ENCODE measurements around the gene STK32C. TPM values are rescaled to one million over a fixed set of nuclear protein-coding genes. Genes with fewer than 3 reads are reported as not detected.

STK32C gene
- total RNA-seq, 1 donor from 2014 or later, result 2.5 TPM

GRCh38 chr10:132158823-132159222, 148.9 kb downstream of the STK32C start:
- H3K4me1 Mint-ChIP-seq, result peaks cover 2% of the 10 kb centered on the region
- H3K9me3 Mint-ChIP-seq, result no peaks in the 10 kb centered on the region
- Histone ChIP-seq H3K4me1 (peaks cover 4% of the 10 kb centered on the region), H3K79me2 (ENCODE audit: low read depth) (no peaks in the 10 kb centered on the region), H3K9ac (no peak overlapping the region), H3F3A (ENCODE audit: low read depth) (no peaks in the 10 kb centered on the region), H3K27ac (no peak overlapping the region), H3K4me2 (no peak overlapping the region), H3K9me3 (ENCODE audit: low read depth) (no peaks in the 10 kb centered on the region), H4K20me1 (ENCODE audit: low read depth) (no peaks in the 10 kb centered on the region), H3K4me3 (no peak overlapping the region), H2AFZ (replicated peaks) (no peak overlapping the region), H3K36me3 (no peaks in the 10 kb centered on the region), H3K27me3 (peaks cover 17% of the 10 kb centered on the region)
- peaks cover 4% of the 10 kb centered on the region for H3K27me3 Mint-ChIP-seq (ENCODE audit: insufficient read depth, low read depth)
- H3K4me3 Mint-ChIP-seq, result no peak overlapping the region
- no peak for DNase-seq (ENCODE audit: low spot score)
- no peak overlapping the region for H3K27ac Mint-ChIP-seq
- TF ChIP-seq EZH2phosphoT487 (IDR thresholded peaks at IDR 0.05), result no peak
- no peak for TF ChIP-seq CTCF (IDR thresholded peaks at IDR 0.05)
- no peak for TF ChIP-seq EZH2 (IDR thresholded peaks at IDR 0.05)
- no peaks in the 10 kb centered on the region for H3K36me3 Mint-ChIP-seq

DNA sequence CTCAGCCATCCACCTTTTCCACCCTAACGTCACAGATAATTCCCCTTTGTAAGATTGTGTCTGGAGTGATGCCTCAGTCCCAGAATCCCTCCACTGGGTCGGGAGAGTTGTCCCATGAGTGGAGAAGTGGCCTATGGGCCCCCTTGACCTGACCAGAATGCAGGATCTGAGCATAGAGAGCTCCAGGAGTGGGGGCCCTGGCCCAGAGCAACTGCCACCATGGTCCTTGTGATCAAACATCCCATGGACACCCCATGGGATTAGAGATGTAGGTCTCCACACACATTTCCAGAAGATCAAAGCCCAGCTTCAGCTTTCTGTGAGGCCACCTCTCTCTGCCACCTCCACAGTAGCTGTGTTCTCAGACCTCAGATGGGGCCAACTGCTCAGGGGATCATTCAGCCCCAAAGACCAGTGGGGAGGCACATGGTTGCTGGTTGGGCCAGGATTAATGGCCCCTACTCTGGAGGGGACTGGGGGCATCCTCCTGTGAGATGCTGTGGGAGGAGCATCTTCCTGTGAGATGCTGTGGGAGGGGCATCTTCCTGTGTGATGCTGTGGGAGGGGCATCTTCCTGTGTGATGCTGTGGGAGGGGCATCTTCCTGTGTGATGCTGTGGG, 149.5 kb downstream of the STK32C start:
- Histone ChIP-seq H3K36me3 (no peaks in the 10 kb centered on the region), H3K27me3 (peaks cover 12% of the 10 kb centered on the region), H4K20me1 (ENCODE audit: low read depth) (no peaks in the 10 kb centered on the region), H3K27ac (no peak overlapping the region), H3K9ac (no peak overlapping the region), H3K4me2 (no peak overlapping the region), H3K4me1 (peaks cover 4% of the 10 kb centered on the region), H3F3A (ENCODE audit: low read depth) (no peaks in the 10 kb centered on the region), H3K79me2 (ENCODE audit: low read depth) (no peaks in the 10 kb centered on the region), H3K9me3 (ENCODE audit: low read depth) (no peaks in the 10 kb centered on the region), H3K4me3 (no peak overlapping the region), H2AFZ (replicated peaks) (no peak overlapping the region)
- Mint-ChIP-seq H3K4me1 (peaks cover 2% of the 10 kb centered on the region), H3K27ac (no peak overlapping the region), H3K27me3 (ENCODE audit: insufficient read depth, low read depth) (peaks cover 4% of the 10 kb centered on the region), H3K4me3 (no peak overlapping the region), H3K9me3 (no peaks in the 10 kb centered on the region), H3K36me3 (no peaks in the 10 kb centered on the region)
- no peak for DNase-seq (ENCODE audit: low spot score)
- no peak for TF ChIP-seq EZH2phosphoT487 (IDR thresholded peaks at IDR 0.05)
- no peak for TF ChIP-seq EZH2 (IDR thresholded peaks at IDR 0.05)
- TF ChIP-seq CTCF (IDR thresholded peaks at IDR 0.05), result no peak

Other genes starting within 250 kb of the STK32C start
- gene JAKMIP3, start 242.0 kb downstream of the STK32C start, total RNA-seq (ENCODE audit: low replicate concordance), result 0.31 and 0.37 TPM in 2 replicates
- gene DPYSL4, start 121.0 kb downstream of the STK32C start, total RNA-seq (ENCODE audit: low replicate concordance), result 17.7 and 28.1 TPM in 2 replicates
- gene LRRC27, start 24.2 kb upstream of the STK32C start, total RNA-seq (ENCODE audit: low replicate concordance), result 8.0 and 16.9 TPM in 2 replicates
- gene PWWP2B, start 89.2 kb upstream of the STK32C start, total RNA-seq (ENCODE audit: low replicate concordance), result 0.34 and 1.5 TPM in 2 replicates
- 14.2 and 21.3 TPM in 2 replicates for gene INPP5A, start 229.8 kb upstream of the STK32C start, total RNA-seq (ENCODE audit: low replicate concordance)

All from neural progenitor cell (in vitro differentiated cells).